Naive B cell (primary cell): ENCODE measurements around the gene EXOC4. TPM values are rescaled to one million over a fixed set of nuclear protein-coding genes. Genes with fewer than 3 reads are reported as not detected.

Experiments
- ATAC-seq, 2 donors: fragments of 150-1000 bp; cut with Tn5 transposase; 2 replicates each; pipeline ENCODE4 v1.10.0; 2021; ENCODE audit warnings: low read depth in 2 of 2, mild to moderate bottlenecking in 2 of 2, moderate library complexity in 2 of 2
- DNase-seq: peaks from one replicate; pipeline ENCODE4 v3.0.0; 2022
- H3K27ac Mint-ChIP-seq, 6 donors: one replicate each; pipeline ENCODE4 v1.8.0; 2020 to 2022; ENCODE audit warnings: mild to moderate bottlenecking in 6 of 6, mixed read lengths in 6 of 6, moderate library complexity in 5 of 6, inconsistent platforms in 2 of 6
- H3K27me3 Mint-ChIP-seq, 3 donors: one replicate each; pipeline ENCODE4 v1.8.0; 2021 to 2022; ENCODE audit warnings: mixed read lengths in 3 of 3, mild to moderate bottlenecking in 1 of 3
- H3K36me3 Mint-ChIP-seq, 2 donors: one replicate each; pipeline ENCODE4 v1.8.0; 2020 to 2022; ENCODE audit warnings: mixed read lengths in 2 of 2, inconsistent platforms in 1 of 2, mild to moderate bottlenecking in 1 of 2
- H3K4me1 Mint-ChIP-seq, 3 donors: one replicate each; pipeline ENCODE4 v1.8.0; 2020 to 2022; ENCODE audit warnings: mixed read lengths in 3 of 3, inconsistent platforms in 1 of 3, mild to moderate bottlenecking in 1 of 3, moderate library complexity in 1 of 3
- H3K4me3 Mint-ChIP-seq, 8 donors: one replicate each; pipeline ENCODE4 v1.8.0; 2020 to 2022; ENCODE audit warnings: mild to moderate bottlenecking in 8 of 8, mixed read lengths in 8 of 8, moderate library complexity in 8 of 8, inconsistent platforms in 2 of 8
- H3K9me3 Mint-ChIP-seq, 7 donors: one replicate each; pipeline ENCODE4 v1.8.0; 2020 to 2022; ENCODE audit warnings: mixed read lengths in 7 of 7, mild to moderate bottlenecking in 5 of 7, inconsistent platforms in 2 of 7, moderate library complexity in 1 of 7
- polyA plus RNA-seq, 6 donors: library from polyadenylated mRNA; unstranded; fragments of 300-500 nt; fragmentation: Illumina TruSeq; gene quantifications; one replicate each; pipeline ENCODE4 v1.2.3, GENCODE V29; 2021; ENCODE audit warnings: low read depth in 6 of 6

Gene EXOC4
- polyA plus RNA-seq, 6 donors from 2014 or later = 39.9 to 59.7 (median 47.2) TPM

DNA sequence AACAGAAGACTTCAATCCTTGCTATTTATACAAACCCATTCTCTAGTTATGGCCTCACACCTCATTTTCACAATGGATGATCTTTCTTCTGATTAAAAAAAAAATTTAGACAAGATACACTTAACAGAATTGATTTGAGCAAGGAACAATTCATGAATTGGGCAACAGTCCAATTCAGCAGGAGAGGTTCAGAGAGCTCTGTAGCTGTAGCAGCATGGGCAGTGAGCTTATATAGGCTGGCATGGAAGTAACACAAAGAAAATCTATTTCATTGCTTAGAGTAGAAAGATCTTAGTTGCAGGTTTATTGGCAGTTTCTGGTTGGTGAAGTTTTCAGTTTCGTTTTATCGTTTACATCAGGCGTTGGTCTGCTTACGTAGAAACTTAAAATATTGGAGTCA, 851.3 kb downstream of the EXOC4 start:
- Mint-ChIP-seq H3K4me3 (no peak overlapping the region), H3K27me3 (no peaks in the 10 kb centered on the region), H3K27ac (no peak overlapping the region), H3K36me3 (no peaks in the 10 kb centered on the region), H3K9me3 (peaks cover 0 to 8% (median 0%) of the 10 kb centered on the region in 7 donors), H3K4me1 (peaks cover 0 to 4% (median 0%) of the 10 kb centered on the region in 3 donors)
- ATAC-seq (no peak), DNase-seq (no peak)

DNA sequence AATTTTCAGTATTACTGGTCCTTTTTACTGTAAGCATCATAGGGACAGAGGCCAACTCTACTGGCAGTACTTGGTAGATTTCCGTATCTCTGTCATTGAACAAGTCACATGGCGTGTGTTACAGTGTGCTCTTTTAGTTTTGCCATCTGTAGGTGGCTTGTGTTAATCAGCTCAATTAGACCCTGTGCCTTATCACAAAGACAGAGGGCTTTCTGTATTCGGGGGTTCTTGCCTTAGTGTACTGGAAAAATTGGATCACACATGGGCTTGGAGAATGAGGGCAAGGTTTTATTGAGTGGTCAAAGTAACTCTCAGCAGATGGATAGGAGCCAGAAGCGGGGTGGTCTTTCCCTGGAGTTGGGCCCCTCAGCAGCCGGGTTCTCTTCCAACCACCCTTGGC, 853.0 kb downstream of the EXOC4 start:
- H3K4me3 Mint-ChIP-seq = no peak overlapping the region
- ATAC-seq = no peak
- H3K4me1 Mint-ChIP-seq = peaks cover 0 to 4% (median 0%) of the 10 kb centered on the region in 3 donors
- H3K36me3 Mint-ChIP-seq = no peaks in the 10 kb centered on the region
- no peaks in the 10 kb centered on the region for H3K27me3 Mint-ChIP-seq
- H3K9me3 Mint-ChIP-seq = peaks cover 0 to 4% (median 0%) of the 10 kb centered on the region in 7 donors
- no peak overlapping the region for H3K27ac Mint-ChIP-seq
- DNase-seq = no peak

DNA sequence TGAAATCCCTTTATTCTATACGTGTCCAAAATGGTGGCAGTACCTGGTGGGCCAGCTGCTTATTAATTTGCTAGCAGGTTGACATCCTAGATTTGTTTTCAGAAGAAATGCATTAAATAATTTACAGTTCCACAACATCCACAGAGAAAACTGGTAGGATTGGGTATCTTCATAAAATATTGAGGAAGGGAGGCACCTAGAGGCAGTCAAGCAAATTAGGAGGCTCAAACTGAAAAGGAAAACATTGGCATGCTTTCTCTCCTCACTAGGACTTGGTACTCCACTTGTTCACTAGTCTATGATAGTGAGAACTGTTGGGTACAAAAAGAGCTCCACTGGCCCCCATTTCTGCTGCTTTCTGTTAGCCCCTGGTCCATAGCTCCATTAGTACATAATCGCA, 855.9 kb downstream of the EXOC4 start:
- Mint-ChIP-seq H3K27me3 (no peaks in the 10 kb centered on the region), H3K36me3 (no peaks in the 10 kb centered on the region), H3K4me3 (no peak overlapping the region), H3K9me3 (peaks cover 0 to 4% (median 0%) of the 10 kb centered on the region in 7 donors), H3K4me1 (no peaks in the 10 kb centered on the region), H3K27ac (no peak overlapping the region)
- DNase-seq (no peak), ATAC-seq (no peak)

DNA sequence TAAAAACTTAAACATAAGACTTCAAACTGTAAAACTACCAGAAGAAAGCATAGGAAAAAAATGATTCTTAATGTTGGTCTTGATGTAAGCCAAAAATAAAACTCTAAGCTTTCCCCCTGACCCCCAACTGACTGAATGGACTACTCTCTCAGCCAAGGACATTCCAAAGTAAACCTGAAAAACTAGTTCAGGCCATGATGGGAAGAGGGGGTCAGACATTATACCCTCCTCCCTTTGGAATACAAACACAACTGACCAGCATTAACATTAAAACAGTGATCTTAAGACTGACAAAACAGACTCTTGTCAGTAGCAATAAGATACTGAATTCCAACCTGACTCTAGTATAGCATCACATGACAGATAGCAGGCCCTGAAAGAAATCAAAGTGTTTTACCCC, 860.8 kb downstream of the EXOC4 start:
- no peaks in the 10 kb centered on the region for H3K36me3 Mint-ChIP-seq
- DNase-seq (no peak), ATAC-seq (no peak)
- H3K4me1 Mint-ChIP-seq = no peaks in the 10 kb centered on the region
- H3K9me3 Mint-ChIP-seq = no peaks in the 10 kb centered on the region
- no peak overlapping the region for H3K27ac Mint-ChIP-seq
- no peak overlapping the region for H3K4me3 Mint-ChIP-seq
- H3K27me3 Mint-ChIP-seq = no peaks in the 10 kb centered on the region

DNA sequence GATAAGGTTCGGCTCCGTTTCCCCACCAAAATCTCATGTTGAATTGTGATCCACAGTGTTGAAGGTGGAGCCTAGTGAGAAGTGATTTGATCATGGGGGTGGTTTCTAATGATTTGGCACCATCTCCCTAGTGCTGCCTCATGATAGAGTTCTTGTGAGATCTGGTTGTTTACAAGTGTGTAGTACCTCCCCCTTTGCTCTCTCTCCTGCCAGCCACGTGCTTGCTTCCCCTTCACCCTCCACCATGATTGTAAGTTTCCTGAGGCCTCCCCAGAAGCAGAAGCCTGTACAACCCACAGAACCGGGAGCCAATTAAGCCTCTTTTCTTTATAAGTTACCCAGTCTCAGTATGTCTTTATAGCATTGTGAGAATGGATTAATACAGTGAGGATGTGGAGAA, 862.1 kb downstream of the EXOC4 start:
- DNase-seq = no peak
- no peak overlapping the region for H3K4me3 Mint-ChIP-seq
- no peaks in the 10 kb centered on the region for H3K4me1 Mint-ChIP-seq
- H3K9me3 Mint-ChIP-seq = no peaks in the 10 kb centered on the region
- no peak overlapping the region for H3K27ac Mint-ChIP-seq
- no peak for ATAC-seq
- no peaks in the 10 kb centered on the region for H3K27me3 Mint-ChIP-seq
- no peaks in the 10 kb centered on the region for H3K36me3 Mint-ChIP-seq

Other genes starting within 250 kb of the EXOC4 start
- 10 to 100 TPM; 56.4 to 97.0 (median 61.0) TPM for gene CHCHD3, start 171.0 kb upstream of the EXOC4 start, polyA plus RNA-seq